ENCODE measurements around the gene GGNBP2.

Gene GGNBP2

GRCh38 chr17:36544044-36544306, 744 bp upstream of the GGNBP2 start:
- Histone ChIP-seq H3K79me2 (ENCODE audit: insufficient read depth, low read depth) (peaks cover 49% of the 10 kb centered on the region), H3K4me3 (IDR thresholded peaks at IDR 0.05; ENCODE audit: insufficient read depth, low read depth, low read length) (no peak overlapping the region), H3K4me2 (peak overlapping the region; percentile 75), H4K20me1 (ENCODE audit: insufficient read depth) (peaks cover 3% of the 10 kb centered on the region), H3K36me3 (ENCODE audit: insufficient read depth) (no peaks in the 10 kb centered on the region), H3K27ac (peak overlapping the region; percentile 91), H3K9ac (peak overlapping the region; percentile 87), H3K4me1 (ENCODE audit: low read depth, poor library complexity, severe bottlenecking) (peaks cover 35% of the 10 kb centered on the region), H3K27me3 (ENCODE audit: insufficient read depth, low read depth) (no peaks in the 10 kb centered on the region), H2AFZ (ENCODE audit: low read depth) (peak overlapping the region; percentile 96)
- no peak for TF ChIP-seq CTCF (conservative IDR thresholded peaks at IDR 0.05; ENCODE audit: low read depth, low read length)

- no peaks in the 10 kb centered on the region for H3K27me3 ChIP-seq (ENCODE audit: insufficient read depth, low read depth)
- peak overlapping the region; percentile 34; the same call in 1 of the 2 replicates for H3K4me2 ChIP-seq
- H3K36me3 ChIP-seq (ENCODE audit: insufficient read depth) = no peaks in the 10 kb centered on the region
- peaks cover 46% of the 10 kb centered on the region for H3K4me1 ChIP-seq (ENCODE audit: low read depth, poor library complexity, severe bottlenecking)
- no peak overlapping the region for H3K4me3 ChIP-seq (IDR thresholded peaks at IDR 0.05; ENCODE audit: insufficient read depth, low read depth, low read length)
- peaks cover 60% of the 10 kb centered on the region for H3K79me2 ChIP-seq (ENCODE audit: insufficient read depth, low read depth)
- H4K20me1 ChIP-seq (ENCODE audit: insufficient read depth) = peaks cover 3% of the 10 kb centered on the region
- H3K9ac ChIP-seq = peak overlapping the region; percentile 87
- H3K27ac ChIP-seq = peak overlapping the region; percentile 91
- no peak for TF ChIP-seq CTCF (conservative IDR thresholded peaks at IDR 0.05; ENCODE audit: low read depth, low read length)
- peak overlapping the region; percentile 53; the same call in 1 of the 2 replicates for H2AFZ ChIP-seq (ENCODE audit: low read depth)
Observed at GRCh38 chr17:36545077-36545464, 352 bp downstream of the GGNBP2 start.

GRCh38 chr17:36545465-36546417, 1.0 kb downstream of the GGNBP2 start:
- no peaks in the 10 kb centered on the region for H3K27me3 ChIP-seq (ENCODE audit: insufficient read depth, low read depth)
- peaks cover 53% of the 10 kb centered on the region for H3K4me1 ChIP-seq (ENCODE audit: low read depth, poor library complexity, severe bottlenecking)
- peak overlapping the region; percentile 65 for H3K27ac ChIP-seq
- peak overlapping the region; percentile 65; the same call in 1 of the 2 replicates for H3K9ac ChIP-seq
- peak overlapping the region; percentile 28; the same call in 1 of the 2 replicates for H2AFZ ChIP-seq (ENCODE audit: low read depth)
- no peaks in the 10 kb centered on the region for H3K36me3 ChIP-seq (ENCODE audit: insufficient read depth)
- TF ChIP-seq CTCF (conservative IDR thresholded peaks at IDR 0.05; ENCODE audit: low read depth, low read length) = no peak
- peaks cover 3% of the 10 kb centered on the region for H4K20me1 ChIP-seq (ENCODE audit: insufficient read depth)
- peaks cover 64% of the 10 kb centered on the region for H3K79me2 ChIP-seq (ENCODE audit: insufficient read depth, low read depth)
- H3K4me3 ChIP-seq (IDR thresholded peaks at IDR 0.05; ENCODE audit: insufficient read depth, low read depth, low read length) = no peak overlapping the region
- H3K4me2 ChIP-seq = peak overlapping the region; percentile 97

GRCh38 chr17:36546418-36547093, 1.8 kb downstream of the GGNBP2 start:
- peaks cover 3% of the 10 kb centered on the region for H4K20me1 ChIP-seq (ENCODE audit: insufficient read depth)
- H3K4me3 ChIP-seq (IDR thresholded peaks at IDR 0.05; ENCODE audit: insufficient read depth, low read depth, low read length) = no peak overlapping the region
- peaks cover 72% of the 10 kb centered on the region for H3K79me2 ChIP-seq (ENCODE audit: insufficient read depth, low read depth)
- H3K27ac ChIP-seq = peak overlapping the region; percentile 65
- no peak for TF ChIP-seq CTCF (conservative IDR thresholded peaks at IDR 0.05; ENCODE audit: low read depth, low read length)
- peak overlapping the region; percentile 65; the same call in 1 of the 2 replicates for H3K9ac ChIP-seq
- peak overlapping the region; percentile 97 for H3K4me2 ChIP-seq
- H3K27me3 ChIP-seq (ENCODE audit: insufficient read depth, low read depth) = no peaks in the 10 kb centered on the region
- H3K4me1 ChIP-seq (ENCODE audit: low read depth, poor library complexity, severe bottlenecking) = peaks cover 57% of the 10 kb centered on the region
- no peaks in the 10 kb centered on the region for H3K36me3 ChIP-seq (ENCODE audit: insufficient read depth)
- H2AFZ ChIP-seq (ENCODE audit: low read depth) = no peak overlapping the region

Measured in KMS-11 (cell line).